Keratinocyte (primary cell): ENCODE measurements around the gene AKNA. TPM values are rescaled to one million over a fixed set of nuclear protein-coding genes. Genes with fewer than 3 reads are reported as not detected.
A peak's percentile ranks its signal among the peaks of the same experiment; 100 is the strongest.

Source experiments
- DNase-seq: peaks from one replicate; pipeline ENCODE4 v3.0.0-alpha.2; 2011; ENCODE audit warnings: low read depth, missing footprints, low spot score
- FAIRE-seq: peaks from 2 replicates; lab custom pipeline; 2011; peaks lifted over from hg19 to GRCh38; lab: Jason Lieb, UNC
- H2AFZ ChIP-seq: 2 replicates; pipeline ENCODE4 v1.6.0; 2012; ENCODE audit warnings: low read length, control low read depth, inconsistent platforms; ENCODE audit not compliant: control insufficient read depth
- H3K27ac ChIP-seq: 2 replicates; pipeline ENCODE4 v1.5.1; 2011; ENCODE audit warnings: low read length; ENCODE audit not compliant: control insufficient read depth, insufficient read depth
- H3K27me3 ChIP-seq: 3 replicates; pipeline ENCODE4 v1.6.0; 2011; ENCODE audit warnings: low read length; ENCODE audit not compliant: control insufficient read depth, insufficient read depth; ENCODE audit errors: extremely low read depth
- H3K36me3 ChIP-seq, 2 experiments: 2 replicates in 1 of 2; 3 replicates in 1 of 2; pipeline ENCODE4 v1.5.1; 2011; ENCODE audit warnings: low read length in 2 of 2, mild to moderate bottlenecking in 1 of 2; ENCODE audit not compliant: control insufficient read depth in 2 of 2, insufficient read depth in 2 of 2; ENCODE audit errors: extremely low read depth in 1 of 2
- H3K4me1 ChIP-seq: 3 replicates; pipeline ENCODE4 v1.5.1; 2011; ENCODE audit warnings: low read length; ENCODE audit not compliant: control insufficient read depth, insufficient read depth; ENCODE audit errors: extremely low read depth
- H3K4me2 ChIP-seq: 3 replicates; pipeline ENCODE4 v1.6.0; 2011; ENCODE audit warnings: low read depth, low read length; ENCODE audit not compliant: control insufficient read depth, insufficient read depth; ENCODE audit errors: extremely low read depth
- H3K4me3 ChIP-seq, 3 experiments: fragments of 200-600 bp in 1 of 3; sonication (generic) in 1 of 3; 2 replicates in 2 of 3; 3 replicates in 1 of 3; pipeline ENCODE4 v1.5.1; 2011 to 2016; ENCODE audit warnings: low read length in 3 of 3, mild to moderate bottlenecking in 3 of 3, control low read depth in 2 of 3, inconsistent platforms in 1 of 3, low read depth in 1 of 3, mixed read lengths in 1 of 3, mixed run types in 1 of 3, moderate library complexity in 1 of 3; ENCODE audit not compliant: control insufficient read depth in 2 of 3, insufficient read depth in 2 of 3; ENCODE audit errors: extremely low read depth in 1 of 3
- H3K79me2 ChIP-seq: 2 replicates; pipeline ENCODE4 v1.6.0; 2012; ENCODE audit warnings: low read length; ENCODE audit not compliant: control insufficient read depth, insufficient read depth
- H3K9ac ChIP-seq: 3 replicates; pipeline ENCODE4 v1.6.0; 2011; ENCODE audit warnings: low read length; ENCODE audit not compliant: control insufficient read depth, insufficient read depth; ENCODE audit errors: extremely low read depth
- H3K9me1 ChIP-seq: 3 replicates; pipeline ENCODE4 v1.6.0; 2011; ENCODE audit warnings: low read length; ENCODE audit not compliant: control insufficient read depth, insufficient read depth; ENCODE audit errors: extremely low read depth
- H3K9me3 ChIP-seq: 2 replicates; pipeline ENCODE4 v1.5.1; 2012; ENCODE audit warnings: low read depth, low read length; ENCODE audit not compliant: control insufficient read depth
- H4K20me1 ChIP-seq: 3 replicates; pipeline ENCODE4 v1.6.0; 2011; ENCODE audit warnings: low read length; ENCODE audit not compliant: control insufficient read depth, insufficient read depth; ENCODE audit errors: extremely low read depth
- EZH2 ChIP-seq: IDR thresholded peaks from one replicate; pipeline ENCODE4 v1.6.1; 2012; ENCODE audit warnings: inconsistent platforms, mild to moderate bottlenecking, low read length, moderate library complexity
- dilution Hi-C: fragments of 300-500 bp; cut with MboI; formaldehyde crosslinking; loops from one replicate; pipeline ENCODE4 v1.7.0; 2020; ENCODE audit warnings: low sequenced_read_pairs; ENCODE audit not compliant: extremely low pct_ligation_motif_present
- polyA plus RNA-seq, 5 experiments: library from polyadenylated mRNA; depleted of rRNA in 3 of 5; stranded (reverse) in 3 of 5; stranded (forward) in 1 of 5; unstranded in 1 of 5; fragments of >200 nt; gene quantifications; 1 replicate in 1 of 5; 2 replicates in 3 of 5; 3 replicates in 1 of 5; pipeline versions ENCODE4 v1.2.1 to v1.2.3, GENCODE V29; 2011 to 2012; ENCODE audit warnings: missing spikeins in 2 of 5, low read depth in 1 of 5, low replicate concordance in 1 of 5
- TF ChIP-seq, protein P1 (sequence below), 3 experiments: IDR thresholded peaks in 1 of 3; conservative IDR thresholded peaks in 1 of 3; optimal IDR thresholded peaks in 1 of 3; 2 replicates in 2 of 3; 3 replicates in 1 of 3; pipeline versions ENCODE3 to v1.5.1; 2011; ENCODE audit warnings: low read length in 3 of 3, mild to moderate bottlenecking in 3 of 3, moderate library complexity in 2 of 3, control low read depth in 1 of 3, inconsistent platforms in 1 of 3; ENCODE audit not compliant: insufficient read depth in 2 of 3; ENCODE audit errors: extremely low read depth in 1 of 3

The AKNA gene
- polyA plus RNA-seq, 1 donor (not counting 4 experiments of a cell fraction or from before 2014, with no cell fraction given), result 0.79 TPM

DNA sequence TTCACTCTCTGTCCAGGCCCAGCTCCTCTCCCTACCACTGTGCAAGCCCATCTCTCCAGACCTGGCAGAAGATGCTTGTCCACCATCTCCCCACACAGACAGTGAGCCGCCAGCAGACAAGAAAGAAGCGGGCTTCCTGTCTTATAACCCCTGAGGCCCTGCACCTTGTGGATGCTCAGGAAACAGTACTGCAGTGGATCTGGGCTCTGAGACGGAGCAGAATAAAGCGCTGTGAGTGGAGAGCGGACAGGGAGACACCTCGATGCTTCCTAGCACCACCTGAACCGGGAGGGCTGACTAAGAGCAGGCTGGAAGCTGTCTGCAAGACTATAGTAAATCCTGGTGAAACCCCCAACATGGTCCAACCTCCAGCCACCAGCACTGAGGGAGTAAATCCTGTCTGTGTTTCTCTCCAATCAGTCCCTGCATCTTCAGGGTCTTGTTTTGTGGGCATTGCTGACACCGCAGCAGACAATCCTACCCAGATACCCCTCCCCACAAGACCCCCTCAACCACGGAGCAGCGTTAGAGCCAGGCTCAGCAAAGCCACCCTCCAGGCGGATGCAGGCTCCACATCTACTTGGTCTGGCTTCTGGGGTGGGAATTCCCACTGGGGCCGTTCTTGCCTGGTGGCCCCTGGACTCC is 39.4 kb downstream of the AKNA start:
- H4K20me1 ChIP-seq, result no peaks in the 10 kb centered on the region
- H3K9me1 ChIP-seq, result no peaks in the 10 kb centered on the region
- DNase-seq (no peak), FAIRE-seq (no peak)
- H3K4me3 ChIP-seq, result no peak overlapping the region
- peak overlapping the region; percentile 45 for H3K27ac ChIP-seq
- peaks cover 5 to 10% of the 10 kb centered on the region in 2 experiments for H3K36me3 ChIP-seq
- no peaks in the 10 kb centered on the region for H3K9me3 ChIP-seq
- no peaks in the 10 kb centered on the region for H3K27me3 ChIP-seq
- H2AFZ ChIP-seq, result no peak overlapping the region
- peaks cover 19% of the 10 kb centered on the region for H3K4me1 ChIP-seq
- no peaks in the 10 kb centered on the region for H3K79me2 ChIP-seq
- H3K4me2 ChIP-seq, result peak overlapping the region; percentile 20
- TF ChIP-seq EZH2, result no peak
- TF ChIP-seq, protein P1, sequence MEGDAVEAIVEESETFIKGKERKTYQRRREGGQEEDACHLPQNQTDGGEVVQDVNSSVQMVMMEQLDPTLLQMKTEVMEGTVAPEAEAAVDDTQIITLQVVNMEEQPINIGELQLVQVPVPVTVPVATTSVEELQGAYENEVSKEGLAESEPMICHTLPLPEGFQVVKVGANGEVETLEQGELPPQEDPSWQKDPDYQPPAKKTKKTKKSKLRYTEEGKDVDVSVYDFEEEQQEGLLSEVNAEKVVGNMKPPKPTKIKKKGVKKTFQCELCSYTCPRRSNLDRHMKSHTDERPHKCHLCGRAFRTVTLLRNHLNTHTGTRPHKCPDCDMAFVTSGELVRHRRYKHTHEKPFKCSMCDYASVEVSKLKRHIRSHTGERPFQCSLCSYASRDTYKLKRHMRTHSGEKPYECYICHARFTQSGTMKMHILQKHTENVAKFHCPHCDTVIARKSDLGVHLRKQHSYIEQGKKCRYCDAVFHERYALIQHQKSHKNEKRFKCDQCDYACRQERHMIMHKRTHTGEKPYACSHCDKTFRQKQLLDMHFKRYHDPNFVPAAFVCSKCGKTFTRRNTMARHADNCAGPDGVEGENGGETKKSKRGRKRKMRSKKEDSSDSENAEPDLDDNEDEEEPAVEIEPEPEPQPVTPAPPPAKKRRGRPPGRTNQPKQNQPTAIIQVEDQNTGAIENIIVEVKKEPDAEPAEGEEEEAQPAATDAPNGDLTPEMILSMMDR (optimal IDR thresholded peaks at IDR 0.05 in 1 of 3, IDR thresholded peaks at IDR 0.05 in 1 of 3, conservative IDR thresholded peaks at IDR 0.05 in 1 of 3; ENCODE audit: extremely low read depth in 1 of 3, insufficient read depth in 2 of 3, low read length in 3 of 3), result no peak
- dilution Hi-C loops, result no loop called here
- H3K9ac ChIP-seq, result peak overlapping the region; percentile 49

DNA sequence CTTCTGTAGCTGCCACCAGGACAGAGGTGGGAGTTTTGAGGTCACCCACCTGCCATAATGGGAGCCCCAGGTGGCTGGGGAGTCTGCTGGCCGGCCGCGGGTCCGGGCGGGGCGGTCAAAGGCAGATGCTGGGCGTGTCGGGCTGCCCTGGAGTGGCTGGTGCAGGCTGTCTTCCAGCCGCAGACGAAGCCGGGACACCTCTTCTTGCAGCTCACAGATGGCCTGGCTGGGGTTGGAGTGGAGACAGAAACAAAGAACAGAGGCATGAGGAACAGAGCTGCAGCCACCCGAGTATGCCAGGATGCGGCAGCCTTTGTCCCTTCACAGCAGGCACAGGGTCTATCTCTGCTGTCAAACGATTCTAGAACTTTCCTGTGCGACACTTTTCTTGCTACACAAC is 40.1 kb downstream of the AKNA start:
- peaks cover 5 to 10% of the 10 kb centered on the region in 2 experiments for H3K36me3 ChIP-seq
- no peak overlapping the region for H3K9ac ChIP-seq
- no peak overlapping the region for H2AFZ ChIP-seq
- no peak for FAIRE-seq
- no peak overlapping the region for H3K4me2 ChIP-seq
- no peaks in the 10 kb centered on the region for H3K79me2 ChIP-seq
- dilution Hi-C loops, result no loop called here
- no peak for TF ChIP-seq EZH2
- TF ChIP-seq, protein P1 (optimal IDR thresholded peaks at IDR 0.05 in 1 of 3, IDR thresholded peaks at IDR 0.05 in 1 of 3, conservative IDR thresholded peaks at IDR 0.05 in 1 of 3; ENCODE audit: extremely low read depth in 1 of 3, insufficient read depth in 2 of 3, low read length in 3 of 3), result no peak
- no peaks in the 10 kb centered on the region for H3K27me3 ChIP-seq
- H3K9me3 ChIP-seq, result no peaks in the 10 kb centered on the region
- H3K9me1 ChIP-seq, result peaks cover 2% of the 10 kb centered on the region
- H3K27ac ChIP-seq, result no peak overlapping the region
- H3K4me3 ChIP-seq, result no peak overlapping the region
- peaks cover 25% of the 10 kb centered on the region for H3K4me1 ChIP-seq
- H4K20me1 ChIP-seq, result no peaks in the 10 kb centered on the region
- DNase-seq, result no peak
